Trophoblast cell (in vitro differentiated cells and primary cell): ENCODE results near the gene OCSTAMP.

Source experiments
- DNase-seq, 2 donors: peaks; one replicate each; pipeline ENCODE4 v3.0.0-alpha.2; 2016
- H2AFZ ChIP-seq: 2 replicates; pipeline ENCODE4 v1.6.1; 2013; ENCODE audit warnings: low read length, moderate library complexity, mild to moderate bottlenecking; ENCODE audit not compliant: insufficient read depth, poor library complexity
- H2AK5ac ChIP-seq: 2 replicates; pipeline ENCODE4 v1.6.1; 2013; ENCODE audit warnings: mild to moderate bottlenecking, low read length
- H2BK120ac ChIP-seq: 2 replicates; pipeline ENCODE4 v1.6.1; 2013; ENCODE audit warnings: low read length, mild to moderate bottlenecking, moderate library complexity; ENCODE audit not compliant: insufficient read depth, poor library complexity
- H2BK12ac ChIP-seq: 2 replicates; pipeline ENCODE4 v1.6.1; 2013; ENCODE audit warnings: mild to moderate bottlenecking, low read length, moderate library complexity
- H2BK5ac ChIP-seq: 2 replicates; pipeline ENCODE4 v1.6.1; 2013; ENCODE audit warnings: low read length, low read depth, moderate library complexity, mild to moderate bottlenecking; ENCODE audit not compliant: poor library complexity
- H3K14ac ChIP-seq: 2 replicates; pipeline ENCODE4 v1.6.1; 2013; ENCODE audit warnings: mild to moderate bottlenecking, low read length
- H3K18ac ChIP-seq: 2 replicates; pipeline ENCODE4 v1.6.1; 2013; ENCODE audit warnings: mild to moderate bottlenecking, low read length
- H3K23ac ChIP-seq: 2 replicates; pipeline ENCODE4 v1.6.1; 2013; ENCODE audit warnings: low read length
- H3K27ac ChIP-seq: 2 replicates; pipeline ENCODE4 v1.5.1; 2013; ENCODE audit warnings: low read depth, mild to moderate bottlenecking, inconsistent platforms, low read length, moderate library complexity
- H3K27me3 ChIP-seq: 2 replicates; pipeline ENCODE4 v1.6.1; 2013; ENCODE audit warnings: inconsistent platforms, mild to moderate bottlenecking, low read length, moderate library complexity; ENCODE audit not compliant: insufficient read depth
- H3K36me3 ChIP-seq, 2 experiments: 1 replicate in 1 of 2; 2 replicates in 1 of 2; pipeline ENCODE4 v1.6.1; 2013; ENCODE audit warnings: low read length in 2 of 2, mild to moderate bottlenecking in 2 of 2, moderate library complexity in 1 of 2; ENCODE audit not compliant: insufficient read depth in 2 of 2, control insufficient read depth in 1 of 2
- H3K4ac ChIP-seq: 2 replicates; pipeline ENCODE4 v1.6.1; 2013; ENCODE audit warnings: low read depth, mild to moderate bottlenecking, low read length, moderate library complexity
- H3K4me1 ChIP-seq, 2 experiments: 1 replicate in 1 of 2; 2 replicates in 1 of 2; pipeline ENCODE4 v1.6.1; 2013; ENCODE audit warnings: low read length in 2 of 2, mild to moderate bottlenecking in 2 of 2, moderate library complexity in 1 of 2; ENCODE audit not compliant: insufficient read depth in 2 of 2, control insufficient read depth in 1 of 2
- H3K4me2 ChIP-seq: 2 replicates; pipeline ENCODE4 v1.6.1; 2013; ENCODE audit warnings: inconsistent platforms, mild to moderate bottlenecking, low read length, moderate library complexity
- H3K4me3 ChIP-seq: 2 replicates; pipeline ENCODE4 v1.5.1; 2013; ENCODE audit warnings: mild to moderate bottlenecking, low read depth, low read length, inconsistent platforms
- H3K79me1 ChIP-seq: one replicate; pipeline ENCODE4 v1.6.1; 2013; ENCODE audit warnings: low read length
- H3K79me2 ChIP-seq: 2 replicates; pipeline ENCODE4 v1.6.1; 2013; ENCODE audit warnings: low read length, mild to moderate bottlenecking; ENCODE audit not compliant: control insufficient read depth, insufficient read depth, poor library complexity
- H3K9ac ChIP-seq: 2 replicates; pipeline ENCODE4 v1.6.1; 2013; ENCODE audit warnings: mild to moderate bottlenecking, low read length
- H3K9me3 ChIP-seq: 2 replicates; pipeline ENCODE4 v1.6.1; 2013; ENCODE audit warnings: low read depth, mild to moderate bottlenecking, control low read depth, inconsistent platforms, low read length; ENCODE audit not compliant: insufficient read depth
- H4K12ac ChIP-seq: 2 replicates; pipeline ENCODE4 v1.6.1; 2013; ENCODE audit warnings: low read depth, mild to moderate bottlenecking, low read length, moderate library complexity
- H4K8ac ChIP-seq: 2 replicates; pipeline ENCODE4 v1.6.1; 2013; ENCODE audit warnings: low read depth, mild to moderate bottlenecking, low read length, moderate library complexity
- H4K91ac ChIP-seq: one replicate; pipeline ENCODE4 v1.6.1; 2013; ENCODE audit warnings: low read depth, mild to moderate bottlenecking, low read length, moderate library complexity
- WGBS: extraction: QIAGEN DNeasy Blood & Tissue Kit; methylation state at CpG from one replicate; pipeline ENCODE4 v1.1.7; 2013; ENCODE audit warnings: missing lambda C conversion rate; ENCODE audit not compliant: insufficient read length, insufficient coverage; ENCODE audit errors: extremely low coverage; 5-methylcytosine and 5-hydroxymethylcytosine counted together

Gene OCSTAMP

GRCh38 chr20:46544576-46544975, 5.9 kb downstream of the OCSTAMP start:
- Histone ChIP-seq H3K14ac (no peak overlapping the region), H3K18ac (no peak overlapping the region), H3K4me2 (no peak overlapping the region), H3K9me3 (peaks cover 1% of the 10 kb centered on the region), H3K79me1 (no peaks in the 10 kb centered on the region), H2AFZ (no peak overlapping the region), H3K36me3 (no peaks in the 10 kb centered on the region), H3K4ac (no peak overlapping the region), H4K8ac (no peak overlapping the region), H2BK120ac (no peak overlapping the region), H3K4me3 (no peak overlapping the region), H3K23ac (no peak overlapping the region), H3K4me1 (no peaks in the 10 kb centered on the region), H2BK5ac (no peak overlapping the region), H3K27ac (no peak overlapping the region), H4K12ac (no peak overlapping the region), H4K91ac (no peak overlapping the region), H2AK5ac (no peak overlapping the region), H2BK12ac (no peak overlapping the region), H3K79me2 (no peaks in the 10 kb centered on the region), H3K27me3 (no peaks in the 10 kb centered on the region), H3K9ac (no peak overlapping the region)
- no CpG with 5 or more reads among the region's 3 CpGs for WGBS
- no peak for DNase-seq

- Histone ChIP-seq H2BK5ac (no peak overlapping the region), H3K4me2 (no peak overlapping the region), H3K4me3 (no peak overlapping the region), H3K27me3 (no peaks in the 10 kb centered on the region), H2AFZ (no peak overlapping the region), H3K9me3 (peaks cover 1% of the 10 kb centered on the region), H3K79me2 (no peaks in the 10 kb centered on the region), H2BK120ac (no peak overlapping the region), H3K18ac (no peak overlapping the region), H4K12ac (no peak overlapping the region), H3K9ac (no peak overlapping the region), H3K27ac (no peak overlapping the region), H2AK5ac (no peak overlapping the region), H2BK12ac (no peak overlapping the region), H4K91ac (no peak overlapping the region), H3K4ac (no peak overlapping the region), H3K36me3 (no peaks in the 10 kb centered on the region), H4K8ac (no peak overlapping the region), H3K23ac (no peak overlapping the region), H3K4me1 (no peaks in the 10 kb centered on the region), H3K79me1 (no peaks in the 10 kb centered on the region), H3K14ac (no peak overlapping the region)
- no peak for DNase-seq
- no CpG with 5 or more reads among the region's 1 CpG for WGBS
Measured at GRCh38 chr20:46543959-46544358, 6.5 kb downstream of the OCSTAMP start.

- no peak overlapping the region for H4K91ac ChIP-seq
- WGBS, result no CpG with 5 or more reads among the region's 4 CpGs
- no peak overlapping the region for H2AK5ac ChIP-seq
Measured at GRCh38 chr20:46543033-46543432, 7.4 kb downstream of the OCSTAMP start.

GRCh38 chr20:46541229-46541935, 9.1 kb downstream of the OCSTAMP start:
- Histone ChIP-seq H3K4me2 (no peak overlapping the region), H3K27ac (no peak overlapping the region), H4K8ac (no peak overlapping the region), H2AK5ac (no peak overlapping the region), H3K36me3 (no peaks in the 10 kb centered on the region), H3K18ac (no peak overlapping the region), H3K27me3 (no peaks in the 10 kb centered on the region), H2BK12ac (no peak overlapping the region), H3K9me3 (peaks cover 1% of the 10 kb centered on the region), H4K12ac (no peak overlapping the region), H3K4me1 (no peaks in the 10 kb centered on the region), H3K79me1 (no peaks in the 10 kb centered on the region), H3K23ac (no peak overlapping the region), H3K79me2 (no peaks in the 10 kb centered on the region), H2BK5ac (no peak overlapping the region), H4K91ac (no peak overlapping the region), H3K4ac (no peak overlapping the region), H2BK120ac (no peak overlapping the region), H3K4me3 (no peak overlapping the region), H3K9ac (no peak overlapping the region), H2AFZ (no peak overlapping the region), H3K14ac (no peak overlapping the region)
- DNase-seq, result no peak
- WGBS, result no CpG with 5 or more reads among the region's 36 CpGs

More at GRCh38 chr20:46543033-46543432, 7.4 kb downstream of the OCSTAMP start:
- no peak overlapping the region for H3K4ac ChIP-seq
- no peak overlapping the region for H3K23ac ChIP-seq
- H3K4me3 ChIP-seq, result no peak overlapping the region
- H3K4me2 ChIP-seq, result no peak overlapping the region
- H3K79me1 ChIP-seq, result no peaks in the 10 kb centered on the region
- H3K79me2 ChIP-seq, result no peaks in the 10 kb centered on the region
- H3K14ac ChIP-seq, result no peak overlapping the region
- no peak overlapping the region for H2BK120ac ChIP-seq
- no peak overlapping the region for H2BK5ac ChIP-seq
- no peak overlapping the region for H4K12ac ChIP-seq
- H2AFZ ChIP-seq, result no peak overlapping the region
- H3K9me3 ChIP-seq, result peaks cover 1% of the 10 kb centered on the region
- no peak overlapping the region for H3K18ac ChIP-seq
- H3K4me1 ChIP-seq, result no peaks in the 10 kb centered on the region
- no peaks in the 10 kb centered on the region for H3K36me3 ChIP-seq
- no peak overlapping the region for H3K27ac ChIP-seq
- no peaks in the 10 kb centered on the region for H3K27me3 ChIP-seq
- no peak overlapping the region for H2BK12ac ChIP-seq
- no peak overlapping the region for H3K9ac ChIP-seq
- no peak for DNase-seq
- H4K8ac ChIP-seq, result no peak overlapping the region
